Left lung (tissue), 10 donors: ENCODE data around the gene MRC2. TPM values are rescaled to one million over a fixed set of nuclear protein-coding genes. Genes with fewer than 3 reads are reported as not detected.

Source experiments
- ATAC-seq: fragments of 200-7000 bp; cut with Tn5 transposase; one replicate; pipeline ENCODE4 v1.9.1; 2020; ENCODE audit warnings: moderate library complexity
- DNase-seq, 4 donors: peaks; one replicate each; pipeline ENCODE4 v3.0.0-alpha.2; 2013 to 2020
- H3K27ac ChIP-seq, 2 donors: fragments of 200-600 bp; sonication (generic) in 1 of 2; one replicate each; pipeline versions ENCODE4 v1.5.0 to v1.8.0; 2020 to 2021
- H3K27me3 ChIP-seq, 2 donors: fragments of 200-600 bp; sonication (generic) in 1 of 2; one replicate each; pipeline versions ENCODE4 v1.5.0 to v1.8.0; 2020 to 2021
- H3K36me3 ChIP-seq, 2 donors: fragments of 200-600 bp; sonication (generic) in 1 of 2; one replicate each; pipeline versions ENCODE4 v1.5.0 to v1.8.0; 2020 to 2021
- H3K4me1 ChIP-seq, 2 donors: fragments of 200-600 bp; one replicate each; pipeline ENCODE4 v1.8.0; 2021
- H3K4me3 ChIP-seq, 2 donors: fragments of 200-600 bp; sonication (generic) in 1 of 2; one replicate each; pipeline versions ENCODE4 v1.5.0 to v1.8.0; 2020 to 2021; ENCODE audit warnings: mild to moderate bottlenecking in 1 of 2
- H3K9me3 ChIP-seq, 2 donors: fragments of 200-600 bp; sonication (generic) in 1 of 2; one replicate each; pipeline versions ENCODE4 v1.5.0 to v1.8.0; 2020 to 2021
- CTCF ChIP-seq, 2 donors: fragments of 200-600 bp; sonication (generic) in 1 of 2; IDR thresholded peaks; one replicate each; pipeline versions ENCODE4 v1.5.0 to v1.8.0; 2021; ENCODE audit warnings: antibody characterized with exemption in 2 of 2
- intact Hi-C, 2 donors: fragments of 100-400 bp; cut with DNase I; formaldehyde crosslinking; loops; one replicate each; pipeline versions ENCODE4 v1.11.2 to v1.14.2; 2022
- polyA plus RNA-seq, 6 donors: library from polyadenylated mRNA; unstranded; fragments of 120-200 nt; gene quantifications; one replicate each; pipeline ENCODE4 v1.2.1, GENCODE V29; 2013; ENCODE audit not compliant: insufficient read length in 6 of 6
- total RNA-seq, 2 donors: library from RNA; stranded (reverse); fragmentation: NEBNext Ultra II Directional; extraction: Animal tissue kit (Norgen Biotek cat#: 25700); gene quantifications; one replicate each; pipeline ENCODE4 v1.2.1, GENCODE V29; 2021
- donor health status: DM: no; HTN: yes; CAD: no.
- donor health status: DM: no; HTN: no; CAD: no.

The MRC2 gene
- total and polyA plus RNA-seq, 8 donors, result 84.5 to 151 (median 101) TPM

- H3K4me1 ChIP-seq, result peaks cover 11 to 14% of the 10 kb centered on the region in 2 donors
These were observed 81.1 kb downstream of the MRC2 start for GRCh38 chr17:62708587-62708986.

GRCh38 chr17:62712171-62712581, 84.7 kb downstream of the MRC2 start:
- no peak for TF ChIP-seq CTCF (IDR thresholded peaks at IDR 0.05)
- no peak for ATAC-seq
- H3K4me1 ChIP-seq, result no peaks in the 10 kb centered on the region
- no peak for DNase-seq
- intact Hi-C loops, result no loop called here
- no peaks in the 10 kb centered on the region for H3K27me3 ChIP-seq
- no peaks in the 10 kb centered on the region for H3K36me3 ChIP-seq
- H3K27ac ChIP-seq, result no peak overlapping the region
- peaks cover 0 to 7% of the 10 kb centered on the region in 2 donors for H3K9me3 ChIP-seq
- H3K4me3 ChIP-seq, result no peak overlapping the region

More at GRCh38 chr17:62708587-62708986, 81.1 kb downstream of the MRC2 start:
- Histone ChIP-seq H3K4me3 (no peak overlapping the region), H3K9me3 (peaks cover 0 to 7% of the 10 kb centered on the region in 2 donors), H3K27ac (no peak overlapping the region), H3K36me3 (no peaks in the 10 kb centered on the region), H3K27me3 (peaks cover 0 to 17% of the 10 kb centered on the region in 2 donors)
- no peak for DNase-seq
- ATAC-seq, result no peak
- TF ChIP-seq CTCF (IDR thresholded peaks at IDR 0.05), result no peak
- intact Hi-C loops, result no loop called here

GRCh38 chr17:62713086-62713881, 85.8 kb downstream of the MRC2 start:
- DNase-seq, result no peak
- no peak for TF ChIP-seq CTCF (IDR thresholded peaks at IDR 0.05)
- Histone ChIP-seq H3K27ac (no peak overlapping the region), H3K36me3 (no peaks in the 10 kb centered on the region), H3K27me3 (no peaks in the 10 kb centered on the region), H3K4me3 (no peak overlapping the region), H3K4me1 (no peaks in the 10 kb centered on the region), H3K9me3 (peaks cover 0 to 6% of the 10 kb centered on the region in 2 donors)
- intact Hi-C loops, result no loop called here
- no peak for ATAC-seq

GRCh38 chr17:62714016-62714777, 86.7 kb downstream of the MRC2 start:
- Histone ChIP-seq H3K36me3 (no peaks in the 10 kb centered on the region), H3K4me1 (no peaks in the 10 kb centered on the region), H3K27ac (no peak overlapping the region), H3K4me3 (no peak overlapping the region), H3K27me3 (no peaks in the 10 kb centered on the region), H3K9me3 (no peaks in the 10 kb centered on the region)
- ATAC-seq, result no peak
- no peak for TF ChIP-seq CTCF (IDR thresholded peaks at IDR 0.05)
- DNase-seq, result no peak
- intact Hi-C loops, result no loop called here

GRCh38 chr17:62715882-62716390, 88.5 kb downstream of the MRC2 start:
- H3K27ac ChIP-seq, result no peak overlapping the region
- no peak for ATAC-seq
- no peak overlapping the region for H3K4me3 ChIP-seq
- H3K36me3 ChIP-seq, result no peaks in the 10 kb centered on the region
- no peak for DNase-seq
- H3K27me3 ChIP-seq, result no peaks in the 10 kb centered on the region
- H3K9me3 ChIP-seq, result no peaks in the 10 kb centered on the region
- no peaks in the 10 kb centered on the region for H3K4me1 ChIP-seq
- TF ChIP-seq CTCF (IDR thresholded peaks at IDR 0.05), result no peak
- intact Hi-C loops, result no loop called here
